DND-41 (cell line): Measurements from ENCODE around the gene CCL17.

Experiments
- EZH2 ChIP-seq: IDR thresholded peaks from 3 replicates; pipeline ENCODE4 v1.6.1; 2012; ENCODE audit warnings: borderline replicate concordance, low read depth, mild to moderate bottlenecking, moderate library complexity, low read length, inconsistent platforms; ENCODE audit not compliant: severe bottlenecking
- TF ChIP-seq, protein P1 (sequence below): IDR thresholded peaks from 2 replicates; pipeline ENCODE4 v1.5.1; 2012; ENCODE audit warnings: borderline replicate concordance, low read length, moderate library complexity, mild to moderate bottlenecking; ENCODE audit not compliant: poor library complexity, severe bottlenecking; ENCODE audit errors: extremely low read depth

DNA sequence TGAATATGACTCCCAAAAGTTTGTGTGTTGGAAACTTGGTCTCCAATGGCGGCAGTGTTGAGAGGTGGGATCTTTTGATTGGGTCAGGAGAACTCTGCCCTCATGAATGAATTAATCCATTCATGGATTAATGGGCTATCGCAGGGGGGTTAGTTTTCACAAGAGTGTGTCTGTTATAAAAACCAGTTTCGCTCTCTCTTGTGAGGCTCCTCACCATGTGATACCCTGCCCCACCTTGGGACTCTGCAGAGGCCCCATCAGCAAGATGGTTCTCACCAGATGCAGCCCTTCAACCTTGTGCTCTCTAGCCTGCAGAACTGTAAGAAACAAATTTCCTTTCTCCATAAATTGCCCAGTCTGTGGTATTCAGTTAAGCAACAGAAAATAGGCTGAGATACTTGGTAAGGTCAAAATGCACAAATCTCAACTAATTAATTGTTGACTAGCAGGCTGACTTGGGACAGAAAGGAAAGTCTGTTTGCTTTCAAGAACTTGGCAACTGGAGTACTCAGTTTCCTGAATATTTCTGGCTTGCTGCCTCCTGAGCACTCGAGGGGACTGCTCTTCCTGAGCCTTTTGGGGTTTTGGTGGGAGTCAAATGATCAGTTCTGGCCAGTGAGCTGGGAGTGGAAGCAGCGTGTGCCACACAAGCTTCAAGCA lies 13.8 kb upstream of the CCL17 start:
- TF ChIP-seq, protein P1, sequence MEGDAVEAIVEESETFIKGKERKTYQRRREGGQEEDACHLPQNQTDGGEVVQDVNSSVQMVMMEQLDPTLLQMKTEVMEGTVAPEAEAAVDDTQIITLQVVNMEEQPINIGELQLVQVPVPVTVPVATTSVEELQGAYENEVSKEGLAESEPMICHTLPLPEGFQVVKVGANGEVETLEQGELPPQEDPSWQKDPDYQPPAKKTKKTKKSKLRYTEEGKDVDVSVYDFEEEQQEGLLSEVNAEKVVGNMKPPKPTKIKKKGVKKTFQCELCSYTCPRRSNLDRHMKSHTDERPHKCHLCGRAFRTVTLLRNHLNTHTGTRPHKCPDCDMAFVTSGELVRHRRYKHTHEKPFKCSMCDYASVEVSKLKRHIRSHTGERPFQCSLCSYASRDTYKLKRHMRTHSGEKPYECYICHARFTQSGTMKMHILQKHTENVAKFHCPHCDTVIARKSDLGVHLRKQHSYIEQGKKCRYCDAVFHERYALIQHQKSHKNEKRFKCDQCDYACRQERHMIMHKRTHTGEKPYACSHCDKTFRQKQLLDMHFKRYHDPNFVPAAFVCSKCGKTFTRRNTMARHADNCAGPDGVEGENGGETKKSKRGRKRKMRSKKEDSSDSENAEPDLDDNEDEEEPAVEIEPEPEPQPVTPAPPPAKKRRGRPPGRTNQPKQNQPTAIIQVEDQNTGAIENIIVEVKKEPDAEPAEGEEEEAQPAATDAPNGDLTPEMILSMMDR: no peak
- TF ChIP-seq EZH2: no peak
